ENCODE results near the gene TRIP12. TPM values are rescaled to one million over a fixed set of nuclear protein-coding genes. Genes with fewer than 3 reads are reported as not detected.

TRIP12 gene
- total RNA-seq, 2 donors from 2014 or later: 77.6 to 170 TPM

GRCh38 chr2:229860334-229860733, 61.5 kb downstream of the TRIP12 start:
- DNase-seq (no peak), ATAC-seq (no peak)
- WGBS, 2 donors: 96 to 100% methylated on average over 1 of the region's 1 CpG
- Histone ChIP-seq H3K27ac (no peak overlapping the region), H3K36me3 (replicated peaks in 1 of 2; ENCODE audit: insufficient read depth in 1 of 2, low read depth in 2 of 2) (peaks cover 0 to 8% of the 10 kb centered on the region in 2 donors), H3K27me3 (no peaks in the 10 kb centered on the region), H3K4me3 (no peak overlapping the region), H3K9me3 (no peaks in the 10 kb centered on the region), H3K4me1 (peaks cover 4% of the 10 kb centered on the region)
- no peak for TF ChIP-seq CTCF (IDR thresholded peaks at IDR 0.05)
- TF ChIP-seq POLR2A (IDR thresholded peaks at IDR 0.05): no peak
- intact Hi-C loops (cut with DNase I): no loop called here

GRCh38 chr2:229858351-229858750, 63.5 kb downstream of the TRIP12 start:
- ATAC-seq: no peak
- Histone ChIP-seq H3K4me1 (no peaks in the 10 kb centered on the region), H3K4me3 (no peak overlapping the region), H3K27me3 (no peaks in the 10 kb centered on the region), H3K36me3 (replicated peaks in 1 of 2; ENCODE audit: insufficient read depth in 1 of 2, low read depth in 2 of 2) (peaks cover 0 to 8% of the 10 kb centered on the region in 2 donors), H3K9me3 (no peaks in the 10 kb centered on the region), H3K27ac (no peak overlapping the region)
- TF ChIP-seq POLR2A (IDR thresholded peaks at IDR 0.05) (no peak), CTCF (IDR thresholded peaks at IDR 0.05) (no peak)
- 94 to 99% methylated on average over 3 of the region's 3 CpGs for WGBS, 2 donors
- no peak for DNase-seq
- intact Hi-C loops (cut with DNase I): no loop called here

- H3K9me3 ChIP-seq: no peaks in the 10 kb centered on the region
- no peaks in the 10 kb centered on the region for H3K4me1 ChIP-seq
- intact Hi-C loops (cut with DNase I): no loop called here
- H3K27ac ChIP-seq: no peak overlapping the region
- DNase-seq (no peak), ATAC-seq (no peak)
- WGBS, 2 donors: 90% methylated on average over 1 of the region's 1 CpG
- H3K27me3 ChIP-seq: no peaks in the 10 kb centered on the region
- no peak overlapping the region for H3K4me3 ChIP-seq
- TF ChIP-seq POLR2A (IDR thresholded peaks at IDR 0.05): no peak
- TF ChIP-seq CTCF (IDR thresholded peaks at IDR 0.05): no peak
- peaks cover 0 to 8% of the 10 kb centered on the region in 2 donors for H3K36me3 ChIP-seq (replicated peaks in 1 of 2; ENCODE audit: insufficient read depth in 1 of 2, low read depth in 2 of 2)
Measured at GRCh38 chr2:229857634-229858033, 64.2 kb downstream of the TRIP12 start.

- TF ChIP-seq CTCF (IDR thresholded peaks at IDR 0.05) (no peak), POLR2A (IDR thresholded peaks at IDR 0.05) (no peak)
- Histone ChIP-seq H3K27me3 (no peaks in the 10 kb centered on the region), H3K9me3 (no peaks in the 10 kb centered on the region), H3K4me3 (no peak overlapping the region), H3K4me1 (no peaks in the 10 kb centered on the region), H3K36me3 (replicated peaks in 1 of 2; ENCODE audit: insufficient read depth in 1 of 2, low read depth in 2 of 2) (peaks cover 0 to 8% of the 10 kb centered on the region in 2 donors), H3K27ac (no peak overlapping the region)
- ATAC-seq (no peak), DNase-seq (no peak)
- intact Hi-C loops (cut with DNase I): no loop called here
Measured at GRCh38 chr2:229856413-229856812, 65.4 kb downstream of the TRIP12 start.

- WGBS, 2 donors: 94 to 95% methylated on average over 5 of the region's 5 CpGs
- H3K4me3 ChIP-seq: no peak overlapping the region
- DNase-seq (no peak), ATAC-seq (no peak)
- no peak overlapping the region for H3K27ac ChIP-seq
- peaks cover 0 to 12% of the 10 kb centered on the region in 2 donors for H3K36me3 ChIP-seq (replicated peaks in 1 of 2; ENCODE audit: insufficient read depth in 1 of 2, low read depth in 2 of 2)
- no peaks in the 10 kb centered on the region for H3K9me3 ChIP-seq
- no peaks in the 10 kb centered on the region for H3K27me3 ChIP-seq
- TF ChIP-seq CTCF (IDR thresholded peaks at IDR 0.05) (no peak), POLR2A (IDR thresholded peaks at IDR 0.05) (no peak)
- no peaks in the 10 kb centered on the region for H3K4me1 ChIP-seq
- intact Hi-C loops (cut with DNase I): no loop called here
Measured at GRCh38 chr2:229855116-229855515, 66.7 kb downstream of the TRIP12 start.
